ENCODE measurements around the gene PTGES3. TPM values are rescaled to one million over a fixed set of nuclear protein-coding genes. Genes with fewer than 3 reads are reported as not detected.
"Not testable (repeated sequence)": the region's sequence is repeated elsewhere in the genome, so short reads cannot be mapped to it uniquely, and the experiment has no call there.

Gene PTGES3
- total RNA-seq, 1 donor from 2014 or later: 301 TPM

DNA sequence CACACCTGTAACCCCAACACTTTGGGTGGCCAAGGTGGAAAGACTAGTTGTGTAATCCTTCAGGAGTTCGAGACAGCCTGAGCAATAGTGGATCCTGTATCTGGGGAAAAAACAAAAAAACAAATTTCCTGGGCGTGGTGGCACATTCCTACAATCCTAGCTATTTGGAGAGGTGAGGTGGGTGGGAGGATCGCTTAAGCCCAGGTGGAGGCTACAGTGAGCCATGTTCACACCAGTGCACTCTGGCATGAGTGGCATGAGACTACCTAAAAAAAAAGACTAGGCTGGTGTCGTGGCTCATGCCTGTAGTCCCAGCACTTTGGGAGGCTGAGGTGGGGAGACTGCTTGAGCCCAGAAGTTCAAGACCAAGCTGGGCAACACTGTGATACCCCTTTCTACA, 17.2 kb downstream of the PTGES3 start:
- Mint-ChIP-seq H3K4me1 (ENCODE audit: low read depth) (peaks cover 29% of the 10 kb centered on the region), H3K9me3 (no peaks in the 10 kb centered on the region), H3K27ac (no peak overlapping the region), H3K36me3 (ENCODE audit: low read depth) (peaks cover 44% of the 10 kb centered on the region), H3K4me3 (no peak overlapping the region), H3K27me3 (ENCODE audit: insufficient read depth) (no peaks in the 10 kb centered on the region)
- intact Hi-C loops (cut with micrococcal nuclease): no loop called here
- no peak for DNase-seq (ENCODE audit: low spot score)

DNA sequence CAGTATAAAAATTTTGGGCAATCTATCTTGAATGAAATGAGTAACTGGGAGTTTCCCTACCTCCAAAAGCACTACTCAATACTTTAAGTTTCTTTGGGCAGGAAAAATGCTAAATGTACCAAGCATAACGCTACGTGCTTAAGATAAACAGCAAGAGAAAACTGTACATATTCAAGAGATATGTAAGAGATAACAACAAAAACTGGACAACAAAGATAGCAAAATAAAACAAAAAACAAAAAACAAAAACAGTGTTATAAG, 20.0 kb downstream of the PTGES3 start:
- Mint-ChIP-seq H3K4me1 (ENCODE audit: low read depth) (peaks cover 28% of the 10 kb centered on the region), H3K36me3 (ENCODE audit: low read depth) (peaks cover 65% of the 10 kb centered on the region), H3K27me3 (ENCODE audit: insufficient read depth) (no peaks in the 10 kb centered on the region), H3K27ac (peak overlapping the region; percentile 69), H3K4me3 (no peak overlapping the region), H3K9me3 (no peaks in the 10 kb centered on the region)
- no peak for DNase-seq (ENCODE audit: low spot score)
- intact Hi-C loops (cut with micrococcal nuclease): no loop called here

DNA sequence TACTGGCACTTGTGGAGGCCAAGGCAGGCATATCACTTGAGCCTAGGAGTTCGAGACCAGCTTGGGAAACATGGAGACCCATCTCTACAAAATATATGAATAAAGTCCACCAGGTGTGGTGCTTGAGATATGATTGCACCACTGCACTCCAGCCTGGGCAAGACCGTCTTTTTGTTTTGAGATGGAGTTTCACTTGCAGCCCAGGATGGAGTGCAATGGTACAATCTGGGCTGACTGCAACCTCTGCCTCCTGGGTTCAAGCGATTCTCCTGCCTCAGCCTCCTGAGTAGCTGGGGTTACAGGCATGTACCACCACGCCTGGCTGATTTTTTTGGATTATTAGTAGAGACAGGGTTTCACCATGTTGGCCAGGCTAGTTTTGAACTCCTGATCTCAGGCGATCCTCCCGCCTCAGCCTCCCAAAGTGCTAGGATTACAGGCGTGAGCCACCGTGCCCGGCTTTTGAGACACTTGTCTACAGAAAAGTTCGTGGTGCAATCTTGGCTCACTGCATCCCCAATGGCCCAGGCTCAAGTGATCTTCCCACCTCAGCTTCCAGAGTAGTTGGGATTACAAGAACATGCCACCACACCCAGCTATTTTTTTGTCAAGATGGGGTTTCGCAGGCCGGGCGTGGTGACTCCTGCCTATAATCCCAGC, 26.0 kb downstream of the PTGES3 start:
- Mint-ChIP-seq H3K36me3 (ENCODE audit: low read depth) (peaks cover 30% of the 10 kb centered on the region), H3K4me3 (no peak overlapping the region), H3K9me3 (no peaks in the 10 kb centered on the region), H3K27ac (no peak overlapping the region), H3K4me1 (ENCODE audit: low read depth) (peaks cover 7% of the 10 kb centered on the region), H3K27me3 (ENCODE audit: insufficient read depth) (no peaks in the 10 kb centered on the region)
- no peak for DNase-seq (ENCODE audit: low spot score)
- intact Hi-C loops (cut with micrococcal nuclease): no loop called here

DNA sequence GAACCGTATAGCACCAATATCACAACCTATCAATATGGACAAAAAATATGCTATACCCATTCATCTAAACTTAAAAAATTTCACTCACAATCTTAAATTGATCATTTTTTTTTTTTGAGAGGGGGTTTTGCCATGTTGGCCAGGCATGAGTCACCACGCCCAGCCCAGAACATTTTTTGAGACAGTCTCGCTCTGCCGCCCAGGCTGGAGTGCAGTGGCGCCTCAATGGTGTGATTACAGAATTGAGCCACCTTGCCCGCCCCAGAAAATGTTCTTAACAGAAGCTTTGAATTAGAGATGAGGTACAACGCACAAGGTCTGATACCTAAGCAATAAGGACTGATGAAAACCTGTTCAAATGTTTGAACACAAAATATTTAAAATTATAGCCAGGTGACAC, 26.5 kb downstream of the PTGES3 start:
- intact Hi-C loops (cut with micrococcal nuclease): no loop called here
- Mint-ChIP-seq H3K4me1 (ENCODE audit: low read depth) (peaks cover 7% of the 10 kb centered on the region), H3K9me3 (no peaks in the 10 kb centered on the region), H3K36me3 (ENCODE audit: low read depth) (peaks cover 30% of the 10 kb centered on the region), H3K4me3 (no peak overlapping the region), H3K27me3 (ENCODE audit: insufficient read depth) (no peaks in the 10 kb centered on the region), H3K27ac (no peak overlapping the region)
- DNase-seq (ENCODE audit: low spot score): no peak

DNA sequence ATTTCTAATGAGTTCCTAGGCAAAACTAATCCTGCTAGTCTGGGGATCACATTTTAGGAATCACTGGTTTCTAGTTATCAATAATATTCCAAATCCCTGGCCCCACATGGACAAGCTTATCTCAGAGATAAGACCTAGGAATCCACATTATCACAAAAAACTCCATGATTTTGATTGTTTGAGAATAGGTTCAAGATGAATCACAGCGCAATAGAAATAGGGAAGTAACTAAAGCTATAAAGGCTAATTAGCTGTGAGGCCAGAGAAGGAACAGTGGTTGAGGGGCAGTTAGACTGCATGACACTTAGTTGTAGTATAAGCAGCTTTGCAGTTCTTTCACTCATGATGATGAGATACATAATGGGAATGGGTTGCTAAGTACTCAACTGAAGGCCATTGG, 29.2 kb downstream of the PTGES3 start:
- Mint-ChIP-seq H3K27ac (no peak overlapping the region), H3K4me3 (no peak overlapping the region), H3K4me1 (ENCODE audit: low read depth) (peaks cover 7% of the 10 kb centered on the region), H3K36me3 (ENCODE audit: low read depth) (peaks cover 15% of the 10 kb centered on the region), H3K27me3 (ENCODE audit: insufficient read depth) (no peaks in the 10 kb centered on the region), H3K9me3 (peaks cover 9% of the 10 kb centered on the region)
- intact Hi-C loops (cut with micrococcal nuclease): no loop called here
- DNase-seq (ENCODE audit: low spot score): no peak

DNA sequence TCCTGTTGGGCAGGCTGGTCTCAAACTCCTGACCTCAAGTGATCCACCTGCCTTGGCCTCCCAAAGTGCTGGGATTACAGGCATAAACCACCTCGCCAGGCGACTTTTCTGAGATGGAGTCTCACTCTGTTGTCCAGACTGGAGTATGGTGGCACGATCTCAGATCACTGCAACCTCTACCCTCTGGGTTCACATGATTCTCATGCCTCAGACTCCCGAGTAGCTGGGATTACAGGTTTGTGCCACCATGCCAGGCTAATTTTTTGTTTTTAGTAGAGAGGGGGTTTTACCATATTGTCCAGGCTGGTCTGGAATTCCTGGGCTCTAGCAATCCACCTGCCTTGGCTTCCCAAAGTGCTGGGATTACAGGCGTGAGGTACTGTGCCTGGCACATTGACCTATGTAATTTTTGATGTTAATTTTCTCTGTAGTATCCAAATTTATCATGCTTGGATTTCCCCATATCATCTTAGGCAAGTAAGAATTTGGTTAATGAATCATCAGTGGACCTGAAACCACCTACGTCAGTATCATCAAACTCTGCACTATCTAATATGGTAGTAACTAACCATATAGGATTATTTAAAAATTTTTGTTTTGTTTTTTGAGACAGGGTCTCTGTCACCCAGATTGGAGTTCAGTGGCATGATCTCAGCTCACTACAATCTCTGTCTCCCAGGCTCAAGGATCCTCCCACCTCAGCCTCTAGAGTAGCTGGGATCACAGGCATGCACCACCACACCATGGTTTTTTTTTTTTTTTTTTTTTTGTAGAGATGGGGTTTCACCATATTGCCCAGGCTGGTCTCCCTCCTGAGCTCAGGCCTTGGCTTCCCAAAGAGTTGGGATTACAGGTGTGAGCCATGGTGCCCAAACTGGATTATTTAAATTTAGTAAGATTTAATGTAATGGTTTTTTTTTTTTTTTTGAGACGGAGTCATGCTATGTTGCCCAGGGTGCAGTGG, 30.4 kb downstream of the PTGES3 start:
- Mint-ChIP-seq H3K9me3 (peaks cover 21% of the 10 kb centered on the region), H3K4me3 (no peak overlapping the region)

DNA sequence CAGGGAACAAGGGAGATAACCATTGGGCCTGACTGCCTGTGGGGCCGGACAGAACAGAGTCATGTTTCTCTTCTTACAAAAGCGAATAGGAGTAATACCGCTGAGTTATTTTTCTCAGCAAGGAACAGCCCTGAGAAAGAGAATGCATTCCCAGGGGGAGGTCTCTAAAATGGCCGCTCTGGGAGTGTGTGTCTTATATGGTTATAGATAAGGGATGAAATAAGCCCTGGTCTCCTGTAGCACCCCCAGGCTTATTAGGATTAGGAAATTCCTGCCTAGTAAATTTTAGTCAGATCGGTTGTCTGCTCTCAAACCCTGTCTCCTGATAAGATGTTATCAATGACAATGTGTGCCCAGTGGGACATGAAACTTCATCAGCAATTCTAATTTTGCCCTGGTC, 34.3 kb downstream of the PTGES3 start:
- peaks cover 23% of the 10 kb centered on the region for H3K9me3 Mint-ChIP-seq
- not testable (repeated sequence) for H3K27ac Mint-ChIP-seq, H3K4me3 Mint-ChIP-seq

More for the DNA sequence above, 30.4 kb downstream of the PTGES3 start:
- peaks cover 7% of the 10 kb centered on the region for H3K4me1 Mint-ChIP-seq (ENCODE audit: low read depth)
- DNase-seq (ENCODE audit: low spot score): no peak
- intact Hi-C loops (cut with micrococcal nuclease): loop anchor here (1.0 kb wide), 2 partner anchors 11 to 27 kb away; no protein-coding TSS in a partner anchor
- H3K36me3 Mint-ChIP-seq (ENCODE audit: low read depth): peaks cover 12% of the 10 kb centered on the region
- peak overlapping the region; percentile 67 for H3K27ac Mint-ChIP-seq
- H3K27me3 Mint-ChIP-seq (ENCODE audit: insufficient read depth): no peaks in the 10 kb centered on the region

DNA sequence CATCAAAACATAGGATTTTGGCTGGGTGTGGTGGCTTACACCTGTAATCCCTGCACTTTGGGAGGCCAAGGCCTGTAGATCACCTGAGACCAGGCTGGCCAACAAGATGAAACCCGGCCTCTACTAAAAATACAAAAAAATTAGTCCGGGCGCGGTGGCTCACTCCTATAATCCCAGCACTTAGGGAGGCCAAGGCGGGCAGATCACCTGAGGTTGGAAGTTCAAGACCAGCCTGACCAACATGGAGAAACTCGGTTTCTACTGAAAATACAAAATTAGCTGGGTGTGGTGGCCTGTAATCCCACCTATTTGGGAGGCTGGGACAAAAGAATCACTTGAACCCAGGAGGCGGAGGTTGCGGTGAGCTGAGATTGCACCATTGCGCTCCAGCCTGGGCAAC, 40.1 kb downstream of the PTGES3 start:
- Mint-ChIP-seq H3K36me3 (ENCODE audit: low read depth) (peaks cover 25% of the 10 kb centered on the region), H3K4me1 (ENCODE audit: low read depth) (peaks cover 26% of the 10 kb centered on the region), H3K4me3 (peak overlapping the region; percentile 47)
- not testable (repeated sequence) for H3K27me3 Mint-ChIP-seq (ENCODE audit: insufficient read depth); DNase-seq (ENCODE audit: low spot score); H3K9me3 Mint-ChIP-seq; H3K27ac Mint-ChIP-seq
- intact Hi-C loops (cut with micrococcal nuclease): loop anchor here (5.0 kb wide), 2 partner anchors 496 to 531 kb away; partner anchors contain the start of genes MYL6B, RPL41 and ZC3H10

More for the DNA sequence above, 34.3 kb downstream of the PTGES3 start:
- H3K4me1 Mint-ChIP-seq (ENCODE audit: low read depth); intact Hi-C loops (cut with micrococcal nuclease); DNase-seq (ENCODE audit: low spot score); H3K27me3 Mint-ChIP-seq (ENCODE audit: insufficient read depth): not testable (repeated sequence)
- H3K36me3 Mint-ChIP-seq (ENCODE audit: low read depth): peaks cover 14% of the 10 kb centered on the region

DNA sequence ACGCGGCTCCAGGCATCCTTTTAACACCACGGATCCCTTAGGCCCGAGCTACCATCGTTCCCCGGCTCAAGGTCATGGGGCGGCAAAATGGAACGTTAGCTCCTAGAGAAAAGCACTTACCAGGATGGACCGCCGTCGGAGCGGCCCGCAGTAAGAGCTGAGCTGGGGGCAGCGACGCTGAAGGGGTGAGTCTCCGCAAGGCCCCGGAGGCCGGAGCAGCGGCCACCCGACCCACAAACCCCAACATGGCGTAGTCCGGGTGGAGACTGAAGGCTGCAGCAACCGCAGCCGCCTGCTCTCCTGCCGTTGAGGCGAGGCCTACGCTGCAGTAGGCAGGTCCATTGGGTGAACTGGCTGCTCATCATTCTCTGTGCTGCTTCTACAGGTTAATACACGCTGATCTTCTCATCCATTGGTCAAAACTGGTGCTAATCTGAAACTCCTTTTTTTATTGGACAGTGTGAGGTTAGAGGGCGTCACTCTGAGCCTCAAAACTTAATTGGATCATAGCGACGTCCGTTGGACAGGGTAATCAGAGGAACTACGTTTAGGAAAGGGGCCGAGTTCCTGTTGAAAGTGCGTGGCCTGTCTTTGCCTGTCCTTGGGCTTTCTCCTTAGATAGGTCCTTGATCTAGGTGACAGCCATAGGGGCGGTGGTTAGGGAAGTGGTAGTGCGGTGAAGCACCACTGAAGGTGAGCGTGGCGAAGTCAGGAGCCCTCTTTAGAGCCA, 42.2 kb downstream of the PTGES3 start, which contains the start of gene ATP5F1B:
Gene ATP5F1B, minus strand, starts transcription at position 268 of the 730 bp plus-strand sequence. Its CDS starts 21 bp downstream, at position 247.
- no peaks in the 10 kb centered on the region for H3K9me3 Mint-ChIP-seq
- H3K4me1 Mint-ChIP-seq (ENCODE audit: low read depth): peaks cover 37% of the 10 kb centered on the region
- H3K36me3 Mint-ChIP-seq (ENCODE audit: low read depth): peaks cover 36% of the 10 kb centered on the region
- H3K27ac Mint-ChIP-seq: peak within 1 kb of the TSS; percentile 95
- peak; percentile 91 for DNase-seq (ENCODE audit: low spot score)
- intact Hi-C loops (cut with micrococcal nuclease): loop anchor here (1.0 to 5.0 kb wide), 9 partner anchors 10 to 529 kb away; partner anchors contain the start of genes BAZ2A, MYL6B, NACA and PTGES3
- peak within 1 kb of the TSS; percentile 96 for H3K4me3 Mint-ChIP-seq
- H3K27me3 Mint-ChIP-seq (ENCODE audit: insufficient read depth): no peaks in the 10 kb centered on the region

DNA sequence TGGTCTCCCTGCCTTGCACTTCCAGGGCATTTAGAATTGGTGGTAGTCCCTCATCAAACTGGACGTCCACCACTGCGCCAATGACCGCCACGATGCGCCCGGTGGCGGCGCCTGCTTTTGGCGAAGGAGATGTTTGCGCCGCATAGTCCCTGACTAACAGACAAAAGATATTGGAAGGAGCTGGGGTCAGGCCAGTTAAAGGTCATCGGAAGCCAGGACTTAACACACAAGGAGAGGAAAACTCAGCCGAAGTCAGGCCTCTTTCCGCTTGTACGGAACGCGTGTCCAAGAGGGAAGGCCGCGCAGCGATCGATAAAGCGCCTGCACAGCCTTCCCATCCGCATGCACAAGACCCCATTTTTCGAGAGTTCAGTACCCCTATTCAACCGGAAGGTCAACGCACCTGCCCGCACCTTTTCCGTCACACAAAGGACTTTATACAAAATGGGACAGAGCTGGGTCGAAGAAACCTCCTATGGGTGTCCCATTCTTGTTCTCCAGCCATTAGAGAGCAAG, 42.8 kb downstream of the PTGES3 start:
- Mint-ChIP-seq H3K9me3 (no peaks in the 10 kb centered on the region), H3K27me3 (ENCODE audit: insufficient read depth) (no peaks in the 10 kb centered on the region), H3K36me3 (ENCODE audit: low read depth) (peaks cover 39% of the 10 kb centered on the region), H3K27ac (peak overlapping the region; percentile 95), H3K4me3 (peak overlapping the region; percentile 96), H3K4me1 (ENCODE audit: low read depth) (peaks cover 37% of the 10 kb centered on the region)
- intact Hi-C loops (cut with micrococcal nuclease): loop anchor here (5.0 kb wide), 2 partner anchors 493 to 528 kb away; partner anchors contain the start of genes MYL6B, RPL41 and ZC3H10
- no peak for DNase-seq (ENCODE audit: low spot score)

DNA sequence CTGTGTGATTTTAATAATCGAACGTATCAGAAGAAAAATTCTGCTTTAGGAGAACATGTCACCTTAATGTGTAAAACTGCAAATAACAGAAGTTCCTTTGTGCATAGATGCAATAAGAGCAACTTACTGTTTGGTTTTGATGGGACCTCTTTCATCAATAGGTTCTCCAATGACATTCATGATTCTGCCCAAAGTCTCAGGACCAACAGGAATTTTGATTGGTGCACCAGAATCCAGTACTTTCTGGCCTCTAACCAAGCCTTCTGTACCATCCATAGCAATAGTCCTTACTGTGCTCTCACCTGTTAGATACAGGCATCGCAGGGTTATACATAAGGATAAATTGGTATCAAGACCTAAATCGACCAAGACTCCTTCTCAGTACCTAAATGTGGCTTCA, 43.4 kb downstream of the PTGES3 start:
- intact Hi-C loops (cut with micrococcal nuclease): loop anchor here (5.0 kb wide), 2 partner anchors 492 to 527 kb away; partner anchors contain the start of genes MYL6B, RPL41 and ZC3H10
- no peak for DNase-seq (ENCODE audit: low spot score)
- H3K27me3 Mint-ChIP-seq (ENCODE audit: insufficient read depth): no peaks in the 10 kb centered on the region
- H3K9me3 Mint-ChIP-seq: no peaks in the 10 kb centered on the region
- peak overlapping the region; percentile 96 for H3K4me3 Mint-ChIP-seq
- H3K27ac Mint-ChIP-seq: peak overlapping the region; percentile 95
- peaks cover 37% of the 10 kb centered on the region for H3K4me1 Mint-ChIP-seq (ENCODE audit: low read depth)
- peaks cover 43% of the 10 kb centered on the region for H3K36me3 Mint-ChIP-seq (ENCODE audit: low read depth)

DNA sequence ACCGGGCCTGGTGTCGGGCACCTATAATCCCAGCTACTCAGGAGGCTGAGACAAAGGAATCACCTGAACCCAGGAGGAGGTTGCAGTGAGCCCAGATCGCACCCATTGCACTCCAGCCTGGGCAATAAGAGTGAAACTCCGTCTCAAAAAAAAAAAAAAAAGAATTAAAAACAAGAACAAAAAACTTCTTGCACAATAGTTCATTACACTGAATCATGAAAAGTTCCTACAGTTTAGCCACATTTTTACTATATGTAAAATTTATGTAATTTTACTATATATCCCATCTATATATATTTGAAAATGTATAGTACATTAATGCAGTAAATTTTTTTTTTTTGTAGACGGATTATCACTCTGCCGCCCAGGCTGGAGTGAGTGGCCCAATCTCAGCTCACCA, 46.9 kb downstream of the PTGES3 start:
- DNase-seq (ENCODE audit: low spot score): no peak
- Mint-ChIP-seq H3K27me3 (ENCODE audit: insufficient read depth) (no peaks in the 10 kb centered on the region), H3K4me3 (no peak overlapping the region), H3K4me1 (ENCODE audit: low read depth) (peaks cover 52% of the 10 kb centered on the region), H3K36me3 (ENCODE audit: low read depth) (peaks cover 62% of the 10 kb centered on the region), H3K9me3 (no peaks in the 10 kb centered on the region), H3K27ac (no peak overlapping the region)
- intact Hi-C loops (cut with micrococcal nuclease): no loop called here

Data from activated T-helper 1 cell treated with anti-CD3 and anti-CD28 coated beads, Interleukin-12 subunit alpha, Interleukin-12 subunit beta, Interleukin-2, Interleukin-4 antibody, amounts not matched to agents 30 ng/mL and 10 ng/mL and 1 ng/mL, durations not matched to agents 14 hours and 24 hours and 36 hours (primary cell).